ENCODE results near the gene ABHD15. TPM values are rescaled to one million over a fixed set of nuclear protein-coding genes. Genes with fewer than 3 reads are reported as not detected.

The ABHD15 gene
- total RNA-seq, 1 experiment from 2014 or later: 8.2 TPM

GRCh38 chr17:29581583-29582253 lies 14.9 kb upstream of the ABHD15 start:
- Histone ChIP-seq H3K79me2 (ENCODE audit: insufficient read depth, low read length) (peaks cover 39% of the 10 kb centered on the region), H3K4me2 (ENCODE audit: low read length) (no peak overlapping the region), H4K20me1 (ENCODE audit: insufficient read depth) (no peaks in the 10 kb centered on the region), H3K9ac (ENCODE audit: low read length) (no peak overlapping the region), H3K27ac (ENCODE audit: low read depth, low read length) (0 out of 2 replicates have a peak overlapping the region, but pooled peaks have one; percentile 37), H3K9me2 (ENCODE audit: insufficient read depth) (no peaks in the 10 kb centered on the region), H2AFZ (ENCODE audit: low read depth, low read length, poor library complexity, severe bottlenecking) (no peak overlapping the region), H3K9me3 (ENCODE audit: control insufficient read depth in 1 of 2, insufficient read depth in 1 of 2, low read depth in 1 of 2, low read length in 2 of 2) (no peaks in the 10 kb centered on the region), H3K4me3 (replicated peaks in 1 of 2; ENCODE audit: low read depth in 1 of 2, low read length in 2 of 2) (no peak overlapping the region), H3K4me1 (ENCODE audit: control insufficient read depth in 1 of 2, insufficient read depth in 2 of 2, low read length in 2 of 2) (peaks cover 5 to 36% of the 10 kb centered on the region in 2 experiments; a peak in 3 of 4 replicates), H3K27me3 (ENCODE audit: insufficient read depth, low read length) (no peaks in the 10 kb centered on the region), H3K36me3 (ENCODE audit: control insufficient read depth in 1 of 2, insufficient read depth in 2 of 2, low read length in 2 of 2) (peaks cover 6 to 10% of the 10 kb centered on the region in 2 experiments; a peak in 2 of 4 replicates)
- intact Hi-C loops (cut with micrococcal nuclease): no loop called here
- BruUV-seq (replicated peaks): no TSS peak
- POLR2A ChIA-PET: interaction anchor here (2.0 kb wide), 1 partner anchor 11 kb away, joined by 6 read pairs; the partner anchor contains the start of gene ANKRD13B
- DNase-seq (ENCODE audit: low read depth, low spot score) (no peak), ATAC-seq (no peak)
- RAD21 ChIA-PET (ENCODE audit: low non-redundant PET in 1 of 2, low total read pairs in 2 of 2, uncharacterized antibody in 2 of 2, unreplicated experiment in 2 of 2): interaction anchor here (0.6 to 1.0 kb wide), 3 partner anchors 10 to 460 kb away, joined by 3 to 4 read pairs (median 3); no protein-coding TSS in a partner anchor
- CTCF ChIA-PET: interaction anchor here (2.0 to 6.0 kb wide), 4 partner anchors 10 to 511 kb away, joined by 7 to 38 read pairs (median 12); partner anchors contain the start of gene ANKRD13B
- TF ChIP-seq SIN3A (IDR thresholded peaks at IDR 0.05; ENCODE audit: low read depth) (no peak), MAX (IDR thresholded peaks at IDR 0.05) (no peak), ZFX (IDR thresholded peaks at IDR 0.05) (no peak), JUND (IDR thresholded peaks at IDR 0.05) (no peak), EZH2 (IDR thresholded peaks at IDR 0.05) (no peak), CTCF (IDR thresholded peaks at IDR 0.05 in 2 of 3, conservative IDR thresholded peaks at IDR 0.05 in 1 of 3; ENCODE audit: borderline replicate concordance in 1 of 3, insufficient read depth in 1 of 3, low read depth in 2 of 3, low read length in 2 of 3) (no peak), ZBTB33 (IDR thresholded peaks at IDR 0.05; ENCODE audit: extremely low read depth, insufficient replicate concordance, low read length) (no peak), ATF3 (IDR thresholded peaks at IDR 0.05) (no peak), YY1 (IDR thresholded peaks at IDR 0.05; ENCODE audit: extremely low read depth, insufficient replicate concordance, low read depth, low read length) (no peak), RAD21 (IDR thresholded peaks at IDR 0.05; ENCODE audit: low read depth) (no peak), POLR2A (IDR thresholded peaks at IDR 0.05; ENCODE audit: borderline replicate concordance, extremely low read depth, insufficient read depth, insufficient read length) (no peak), ZNF274 (IDR thresholded peaks at IDR 0.05; ENCODE audit: low read depth, low read length) (no peak), FOSL1 (IDR thresholded peaks at IDR 0.05; ENCODE audit: low read depth) (no peak)

All from HCT116 (cell line).